LNCaP clone FGC (cell line): ENCODE measurements around the gene PTPRJ.

Source experiments
- DNase-seq: peaks from one replicate; pipeline ENCODE4 v3.0.0-alpha.2; 2011; ENCODE audit warnings: low read depth
- H3K4me3 ChIP-seq: 2 replicates; pipeline ENCODE4 v1.5.1; 2011; ENCODE audit warnings: mild to moderate bottlenecking, low read depth, low read length, control low read depth
- TF ChIP-seq, protein P1 (sequence below): IDR thresholded peaks from 2 replicates; pipeline ENCODE4 v1.5.1; 2012; ENCODE audit warnings: mild to moderate bottlenecking; ENCODE audit not compliant: control insufficient read depth, insufficient read depth; ENCODE audit errors: extremely low read depth

Gene PTPRJ

DNA sequence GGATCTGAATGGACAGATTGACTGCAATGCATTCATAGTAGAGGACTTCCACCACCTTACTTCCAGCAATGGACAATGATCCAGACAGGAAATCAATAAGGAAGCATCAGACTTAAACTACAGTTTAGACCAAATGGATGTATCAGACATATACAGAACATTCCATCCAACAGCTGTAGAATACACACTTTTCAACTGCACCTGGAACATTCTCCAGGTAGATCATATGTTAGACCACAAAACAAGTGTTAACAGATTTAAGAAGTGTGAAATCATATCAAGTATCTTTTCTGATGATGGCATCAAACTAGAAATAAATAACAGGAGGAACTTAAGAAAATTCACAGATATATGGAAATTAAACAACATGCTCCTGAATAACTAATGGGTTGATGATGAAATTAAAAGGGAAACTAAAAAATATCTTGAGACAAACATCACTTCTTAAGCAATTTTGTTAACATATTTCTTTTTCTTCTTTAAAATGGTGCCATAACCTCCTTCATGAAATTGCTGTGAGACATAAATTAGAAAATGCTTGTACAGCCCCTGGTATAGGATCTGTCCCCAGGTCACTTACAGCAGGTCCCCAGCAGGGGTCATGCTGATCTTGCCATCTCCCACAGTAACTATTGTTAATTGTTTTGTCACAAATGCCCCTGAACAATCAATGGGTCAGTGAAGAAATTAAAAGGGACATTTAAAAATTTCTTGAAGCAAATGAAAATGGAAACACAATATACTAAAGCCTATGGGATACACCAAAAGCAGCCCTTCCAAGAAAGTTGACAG lies 136.3 kb downstream of the PTPRJ start:
- DNase-seq, result no peak
- TF ChIP-seq, protein P1, sequence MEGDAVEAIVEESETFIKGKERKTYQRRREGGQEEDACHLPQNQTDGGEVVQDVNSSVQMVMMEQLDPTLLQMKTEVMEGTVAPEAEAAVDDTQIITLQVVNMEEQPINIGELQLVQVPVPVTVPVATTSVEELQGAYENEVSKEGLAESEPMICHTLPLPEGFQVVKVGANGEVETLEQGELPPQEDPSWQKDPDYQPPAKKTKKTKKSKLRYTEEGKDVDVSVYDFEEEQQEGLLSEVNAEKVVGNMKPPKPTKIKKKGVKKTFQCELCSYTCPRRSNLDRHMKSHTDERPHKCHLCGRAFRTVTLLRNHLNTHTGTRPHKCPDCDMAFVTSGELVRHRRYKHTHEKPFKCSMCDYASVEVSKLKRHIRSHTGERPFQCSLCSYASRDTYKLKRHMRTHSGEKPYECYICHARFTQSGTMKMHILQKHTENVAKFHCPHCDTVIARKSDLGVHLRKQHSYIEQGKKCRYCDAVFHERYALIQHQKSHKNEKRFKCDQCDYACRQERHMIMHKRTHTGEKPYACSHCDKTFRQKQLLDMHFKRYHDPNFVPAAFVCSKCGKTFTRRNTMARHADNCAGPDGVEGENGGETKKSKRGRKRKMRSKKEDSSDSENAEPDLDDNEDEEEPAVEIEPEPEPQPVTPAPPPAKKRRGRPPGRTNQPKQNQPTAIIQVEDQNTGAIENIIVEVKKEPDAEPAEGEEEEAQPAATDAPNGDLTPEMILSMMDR, result peak; percentile 57
- H3K4me3 ChIP-seq, result no peak overlapping the region

DNA sequence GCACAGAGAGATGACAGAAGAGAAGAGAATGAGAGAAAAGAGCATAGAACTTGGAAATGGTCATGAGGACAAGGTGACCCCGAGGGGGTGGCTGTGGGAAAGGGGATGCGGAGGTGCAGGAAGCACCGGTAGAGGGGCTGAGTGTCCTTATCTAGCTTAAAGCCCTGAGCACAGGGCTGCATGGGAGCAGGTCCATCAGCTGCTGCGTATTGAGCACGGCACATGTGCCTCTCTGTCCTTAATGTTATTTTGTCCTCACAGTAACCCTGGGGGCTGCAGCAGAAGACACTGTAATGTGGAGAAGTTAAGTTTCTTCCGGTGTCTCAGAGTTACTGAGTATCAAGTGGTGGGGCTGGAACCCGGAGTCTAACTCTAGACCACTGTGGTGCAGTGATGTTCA lies 141.9 kb downstream of the PTPRJ start:
- H3K4me3 ChIP-seq, result no peak overlapping the region
- no peak for DNase-seq
- TF ChIP-seq, protein P1, result no peak

DNA sequence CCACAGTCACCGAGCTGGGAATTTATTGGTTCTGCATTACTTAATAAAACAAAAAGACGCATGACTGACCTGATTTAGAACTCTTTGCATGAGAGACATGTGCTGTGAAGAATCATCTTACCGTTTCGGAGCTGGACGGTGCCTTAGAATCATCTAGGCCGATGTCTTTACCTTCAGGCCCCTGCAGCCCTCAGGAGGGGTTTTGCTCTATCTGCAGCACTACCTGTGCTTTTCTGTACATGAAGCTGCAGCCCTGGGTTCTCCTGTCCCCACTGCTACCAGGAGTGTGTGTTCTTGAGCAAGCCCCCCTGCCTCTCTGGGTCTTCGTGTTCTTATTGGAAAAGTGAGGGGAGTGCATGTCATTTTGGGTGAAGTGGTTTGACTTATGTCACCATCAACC lies 142.3 kb downstream of the PTPRJ start:
- no peak for DNase-seq
- TF ChIP-seq, protein P1, result no peak
- no peak overlapping the region for H3K4me3 ChIP-seq

DNA sequence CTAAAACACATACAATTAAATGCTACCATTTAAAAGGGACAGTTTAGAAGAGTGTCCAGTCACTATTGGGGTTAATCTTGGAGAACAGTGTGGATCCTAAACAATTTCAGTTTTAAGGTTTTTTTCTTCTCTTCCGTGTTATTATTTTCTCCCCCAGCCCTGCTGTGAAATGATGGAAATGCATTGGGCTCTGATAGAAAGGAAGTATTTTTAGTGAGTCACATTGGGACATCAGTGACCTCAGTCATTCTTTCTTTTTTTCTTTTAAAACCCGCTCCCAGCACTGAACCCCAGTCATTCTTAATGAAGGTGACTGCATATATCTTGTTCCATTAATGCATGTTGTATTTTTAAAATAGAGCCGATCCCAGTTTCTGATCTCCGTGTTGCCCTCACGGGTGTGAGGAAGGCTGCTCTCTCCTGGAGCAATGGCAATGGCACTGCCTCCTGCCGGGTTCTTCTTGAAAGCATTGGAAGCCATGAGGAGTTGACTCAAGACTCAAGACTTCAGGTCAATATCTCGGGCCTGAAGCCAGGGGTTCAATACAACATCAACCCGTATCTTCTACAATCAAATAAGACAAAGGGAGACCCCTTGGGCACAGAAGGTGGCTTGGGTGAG lies 143.0 kb downstream of the PTPRJ start:
- TF ChIP-seq, protein P1, result no peak
- no peak for DNase-seq
- H3K4me3 ChIP-seq, result no peak overlapping the region

DNA sequence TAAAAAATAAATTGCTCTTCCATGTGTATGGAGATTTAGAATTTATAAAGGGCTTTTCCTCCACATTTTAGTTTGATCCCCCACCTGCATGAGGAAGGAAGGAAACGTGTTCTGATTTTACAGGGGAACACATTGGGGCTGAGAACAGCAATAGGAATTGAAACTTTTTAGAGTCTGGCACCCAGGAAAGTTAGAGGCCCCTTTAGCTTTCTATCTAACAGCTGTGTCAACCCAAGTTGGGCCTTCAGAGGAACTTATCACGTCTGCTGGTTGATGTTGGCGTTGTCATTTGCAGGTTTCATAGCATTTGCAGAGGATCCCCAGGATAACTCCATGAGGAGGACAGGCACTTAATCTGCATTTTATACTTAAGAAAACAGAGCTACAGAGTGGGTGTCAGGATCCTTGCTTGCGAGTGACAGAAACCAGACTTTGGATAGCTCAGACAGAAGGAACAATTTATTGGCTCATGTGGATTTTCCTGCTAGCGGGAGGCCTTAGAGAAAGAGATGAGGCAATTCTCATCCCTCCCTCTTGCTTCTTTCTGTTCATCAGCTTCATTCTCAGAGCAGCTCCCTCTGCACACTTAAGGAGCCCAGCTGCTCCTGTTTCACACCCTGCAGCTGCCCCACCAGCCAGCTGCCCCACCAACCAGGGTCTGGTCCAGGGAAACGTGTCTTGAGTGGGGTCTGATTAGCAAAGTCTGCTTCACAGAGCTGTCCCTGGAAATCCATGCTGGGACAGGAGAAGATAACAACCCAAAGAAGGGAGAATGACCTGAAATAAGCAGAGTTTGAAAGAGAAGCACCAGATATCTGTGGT lies 143.8 kb downstream of the PTPRJ start:
- TF ChIP-seq, protein P1, result no peak
- H3K4me3 ChIP-seq, result no peak overlapping the region
- DNase-seq, result no peak

GRCh38 chr11:48124880-48125279 lies 144.5 kb downstream of the PTPRJ start:
- DNase-seq, result no peak

More at GRCh38 chr11:48124880-48125279, 144.5 kb downstream of the PTPRJ start:
- TF ChIP-seq, protein P1, result no peak
- no peak overlapping the region for H3K4me3 ChIP-seq
